GM12875 (cell line): ENCODE results near the gene TRAPPC3.
"Not testable (repeated sequence)": the region's sequence is repeated elsewhere in the genome, so short reads cannot be mapped to it uniquely, and the experiment has no call there.

Experiments used
- H3K4me3 ChIP-seq: one replicate; pipeline ENCODE4 v1.5.1; 2011; ENCODE audit warnings: low read depth, low read length, control low read depth
- CTCF ChIP-seq: IDR thresholded peaks from 2 replicates; pipeline ENCODE4 v1.5.1; 2011; ENCODE audit warnings: low read depth, mild to moderate bottlenecking, control low read depth, inconsistent platforms, low read length, moderate library complexity, borderline replicate concordance; ENCODE audit not compliant: insufficient read depth

TRAPPC3 gene

GRCh38 chr1:36149237-36149972 is at the start of gene TRAPPC3:
TRAPPC3 (minus strand) TSS chr1:36149486; CDS start chr1:36149378, 108 bp downstream.
- peak within 1 kb of the TSS; percentile 61 for H3K4me3 ChIP-seq
- TF ChIP-seq CTCF = peak; percentile 95

GRCh38 chr1:36198641-36199040 is 49.4 kb upstream of the TRAPPC3 start:
- no peak overlapping the region for H3K4me3 ChIP-seq
- TF ChIP-seq CTCF = no peak

- not testable (repeated sequence) for H3K4me3 ChIP-seq
These were observed 47.5 kb upstream of the TRAPPC3 start for GRCh38 chr1:36196805-36197204.

- H3K4me3 ChIP-seq = no peak overlapping the region
- peak; percentile 89 for TF ChIP-seq CTCF
These were observed 38.7 kb upstream of the TRAPPC3 start for GRCh38 chr1:36187800-36188593.

GRCh38 chr1:36183309-36183856 is 34.1 kb upstream of the TRAPPC3 start:
- H3K4me3 ChIP-seq = no peak overlapping the region
- no peak for TF ChIP-seq CTCF

- TF ChIP-seq CTCF = no peak
- no peak overlapping the region for H3K4me3 ChIP-seq
These were observed 33.4 kb upstream of the TRAPPC3 start for GRCh38 chr1:36182734-36183133.

GRCh38 chr1:36179220-36179600 is 29.9 kb upstream of the TRAPPC3 start:
- H3K4me3 ChIP-seq = no peak overlapping the region
- TF ChIP-seq CTCF = no peak
